H1 (cell line): ENCODE data around the gene SPRR1A. TPM values are rescaled to one million over a fixed set of nuclear protein-coding genes. Genes with fewer than 3 reads are reported as not detected.

Experiments used
- CTCF ChIA-PET: fragments of 300-600 bp; sonication (Branson Sonifier 250); formaldehyde crosslinking; loops from one replicate; lab custom pipeline; 2021; ENCODE audit not compliant: partially characterized antibody; lab: Charles Lee
- POLR2A ChIA-PET: fragments of 300-600 bp; sonication (Branson Sonifier 250); formaldehyde crosslinking; loops from one replicate; lab custom pipeline; 2021; ENCODE audit warnings: inconsistent platforms; ENCODE audit not compliant: partially characterized antibody; lab: Charles Lee
- DNase-seq, 2 experiments: peaks; one replicate each; pipeline versions ENCODE4 v3.0.0 to v3.0.0-alpha.2; 2010 to 2022; ENCODE audit warnings: low spot score in 2 of 2, low read depth in 1 of 2, mixed read lengths in 1 of 2
- FAIRE-seq: peaks from 2 replicates; lab custom pipeline; 2011; peaks lifted over from hg19 to GRCh38; lab: Jason Lieb, UNC
- H2AFZ ChIP-seq: 2 replicates; pipeline ENCODE4 v1.8.1; 2012; ENCODE audit warnings: low read length, inconsistent platforms
- H2AK5ac ChIP-seq: 2 replicates; pipeline ENCODE4 v1.6.1; 2013; ENCODE audit warnings: low read depth, low read length
- H2BK120ac ChIP-seq: replicated peaks from 2 replicates; pipeline ENCODE3; 2013; ENCODE audit warnings: low read depth, low read length, inconsistent platforms
- H2BK12ac ChIP-seq: 2 replicates; pipeline ENCODE4 v1.6.1; 2013; ENCODE audit warnings: low read depth, low read length
- H2BK15ac ChIP-seq: 2 replicates; pipeline ENCODE4 v1.6.1; 2013; ENCODE audit warnings: low read length
- H2BK20ac ChIP-seq: 2 replicates; pipeline ENCODE4 v1.6.1; 2013; ENCODE audit warnings: low read length
- H2BK5ac ChIP-seq: 2 replicates; pipeline ENCODE4 v1.6.1; 2013; ENCODE audit warnings: low read depth, low read length
- H3K14ac ChIP-seq: 2 replicates; pipeline ENCODE4 v1.6.1; 2013; ENCODE audit warnings: inconsistent platforms; ENCODE audit not compliant: insufficient read length
- H3K18ac ChIP-seq: 2 replicates; pipeline ENCODE4 v1.6.1; 2013; ENCODE audit warnings: low read length; ENCODE audit errors: extremely low read depth
- H3K23ac ChIP-seq: 2 replicates; pipeline ENCODE4 v1.6.1; 2013; ENCODE audit warnings: inconsistent platforms; ENCODE audit not compliant: insufficient read length
- H3K23me2 ChIP-seq: 2 replicates; pipeline ENCODE4 v1.6.1; 2013; ENCODE audit warnings: low read depth, low read length
- H3K27ac ChIP-seq: 2 replicates; pipeline ENCODE4 v1.6.1; 2011; ENCODE audit warnings: low read depth, low read length, inconsistent platforms
- H3K27me3 ChIP-seq, 4 experiments: replicated peaks in 1 of 4; 1 replicate in 1 of 4; 2 replicates in 3 of 4; pipeline versions ENCODE4 v1.6.1 to v1.8.1; 2011 to 2013; ENCODE audit warnings: low read length in 3 of 4, mild to moderate bottlenecking in 3 of 4, inconsistent platforms in 2 of 4, mixed read lengths in 2 of 4, moderate library complexity in 1 of 4; ENCODE audit not compliant: control insufficient read depth in 3 of 4, insufficient read depth in 3 of 4; ENCODE audit errors: extremely low read depth in 1 of 4
- H3K36me3 ChIP-seq, 4 experiments: 2 replicates each; pipeline versions ENCODE4 v1.6.1 to v1.8.1; 2011 to 2013; ENCODE audit warnings: mild to moderate bottlenecking in 4 of 4, low read length in 3 of 4, moderate library complexity in 2 of 4, control low read depth in 1 of 4, inconsistent platforms in 1 of 4; ENCODE audit not compliant: insufficient read depth in 4 of 4, control insufficient read depth in 2 of 4
- H3K4ac ChIP-seq: replicated peaks from 2 replicates; pipeline ENCODE3; 2013; ENCODE audit warnings: low read length, low read depth, mixed read lengths, inconsistent platforms; ENCODE audit not compliant: insufficient read length
- H3K4me1 ChIP-seq, 4 experiments: replicated peaks in 1 of 4; 1 replicate in 1 of 4; 2 replicates in 3 of 4; pipeline versions ENCODE4 v1.6.1 to v1.8.1; 2011 to 2013; ENCODE audit warnings: low read length in 3 of 4, inconsistent platforms in 2 of 4, mixed read lengths in 1 of 4; ENCODE audit not compliant: insufficient read depth in 4 of 4, control insufficient read depth in 3 of 4
- H3K4me2 ChIP-seq, 2 experiments: 2 replicates each; pipeline versions ENCODE4 v1.6.1 to v1.8.1; 2011 to 2013; ENCODE audit warnings: low read depth in 2 of 2, low read length in 2 of 2, control low read depth in 1 of 2, inconsistent platforms in 1 of 2, mild to moderate bottlenecking in 1 of 2; ENCODE audit not compliant: insufficient read depth in 1 of 2
- H3K4me3 ChIP-seq, 4 experiments: fragments of 200-600, 300-600 bp in 1 of 4; sonication (generic), shearing (Covaris generic), sonication (Bioruptor Twin) in 1 of 4; 2 replicates each; pipeline versions ENCODE4 v1.5.1 to v1.8.1; 2011 to 2016; ENCODE audit warnings: low read length in 4 of 4, low read depth in 3 of 4, control low read depth in 2 of 4, inconsistent platforms in 2 of 4, mild to moderate bottlenecking in 2 of 4, mixed read lengths in 1 of 4, moderate library complexity in 1 of 4; ENCODE audit not compliant: insufficient read depth in 2 of 4; ENCODE audit errors: extremely low read depth in 1 of 4
- H3K56ac ChIP-seq: replicated peaks from 2 replicates; pipeline ENCODE3; 2013; ENCODE audit warnings: low read depth, mild to moderate bottlenecking, mixed read lengths, low read length, inconsistent platforms; ENCODE audit not compliant: insufficient read length
- H3K79me1 ChIP-seq: 2 replicates; pipeline ENCODE4 v1.6.1; 2013; ENCODE audit warnings: low read depth, low read length, control low read depth
- H3K79me2 ChIP-seq, 2 experiments: 2 replicates each; pipeline versions ENCODE4 v1.6.1 to v1.8.1; 2012 to 2013; ENCODE audit warnings: low read length in 2 of 2, mild to moderate bottlenecking in 2 of 2, inconsistent platforms in 1 of 2; ENCODE audit not compliant: insufficient read depth in 2 of 2, control insufficient read depth in 1 of 2
- H3K9ac ChIP-seq, 4 experiments: replicated peaks in 1 of 4; 1 replicate in 1 of 4; 2 replicates in 3 of 4; pipeline versions ENCODE4 v1.6.1 to v1.8.1; 2011 to 2013; ENCODE audit warnings: low read depth in 3 of 4, low read length in 3 of 4, control low read depth in 2 of 4, mild to moderate bottlenecking in 2 of 4, moderate library complexity in 2 of 4, inconsistent platforms in 1 of 4; ENCODE audit errors: extremely low read depth in 1 of 4
- H3K9me3 ChIP-seq, 2 experiments: 2 replicates each; pipeline versions ENCODE4 v1.6.1 to v1.8.1; 2012 to 2013; ENCODE audit warnings: mild to moderate bottlenecking in 2 of 2, moderate library complexity in 2 of 2, control low read depth in 1 of 2, inconsistent platforms in 1 of 2, low read depth in 1 of 2, low read length in 1 of 2, mixed read lengths in 1 of 2; ENCODE audit not compliant: insufficient read depth in 2 of 2
- H4K20me1 ChIP-seq, 2 experiments: replicated peaks in 1 of 2; 2 replicates each; pipeline versions ENCODE3 to v1.8.1; 2011 to 2013; ENCODE audit warnings: inconsistent platforms in 2 of 2, low read length in 2 of 2, mild to moderate bottlenecking in 1 of 2; ENCODE audit not compliant: insufficient read depth in 2 of 2, control insufficient read depth in 1 of 2
- H4K5ac ChIP-seq: 2 replicates; pipeline ENCODE4 v1.6.1; 2013; ENCODE audit warnings: low read length, low read depth, mixed read lengths, inconsistent platforms; ENCODE audit not compliant: insufficient read length
- H4K8ac ChIP-seq: 2 replicates; pipeline ENCODE4 v1.8.0; 2013; ENCODE audit warnings: mild to moderate bottlenecking, moderate library complexity, low read length, inconsistent platforms; ENCODE audit not compliant: insufficient read depth; ENCODE audit errors: extremely low read depth
- H4K91ac ChIP-seq: replicated peaks from 2 replicates; pipeline ENCODE3; 2013; ENCODE audit warnings: low read length, mixed read lengths, inconsistent platforms; ENCODE audit not compliant: insufficient read length
- CBX5 ChIP-seq: fragments of 300-800, 300-1000 bp; sonication (generic); IDR thresholded peaks from 2 replicates; pipeline ENCODE4 v1.7.1; 2016; ENCODE audit warnings: antibody characterized with exemption, low read length, low read depth
- HDAC2 ChIP-seq, 2 experiments: fragments of 300-600 bp in 1 of 2; sonication (generic) in 1 of 2; IDR thresholded peaks; 2 replicates each; pipeline ENCODE4 v1.6.1; 2011 to 2012; ENCODE audit warnings: low read depth in 2 of 2, low read length in 2 of 2, mild to moderate bottlenecking in 2 of 2, moderate library complexity in 2 of 2, borderline replicate concordance in 1 of 2, inconsistent platforms in 1 of 2
- HDAC6 ChIP-seq: IDR thresholded peaks from one replicate; pipeline ENCODE4 v1.7.1; 2012; ENCODE audit warnings: low read depth, mild to moderate bottlenecking, inconsistent platforms, low read length, moderate library complexity
- TCF12 ChIP-seq: IDR thresholded peaks from 2 replicates; pipeline ENCODE4 v1.6.1; 2011; ENCODE audit warnings: low read depth, mild to moderate bottlenecking, low read length
- WGBS, 2 experiments: shearing (Covaris generic) in 1 of 2; methylation state at CpG; one replicate each; pipeline versions ENCODE4 v1.1.6 to v1.1.7; 2013 to 2015; ENCODE audit warnings: low lambda C conversion rate in 2 of 2, mixed read lengths in 2 of 2, inconsistent platforms in 1 of 2, low coverage in 1 of 2, missing lambda C conversion rate in 1 of 2; ENCODE audit not compliant: insufficient replicate concordance in 2 of 2, insufficient coverage in 1 of 2, insufficient read length in 1 of 2; ENCODE audit errors: extremely low coverage in 1 of 2, missing lambda C conversion rate in 1 of 2; 5-methylcytosine and 5-hydroxymethylcytosine counted together
- polyA plus RNA-seq, 7 experiments: library from polyadenylated mRNA; depleted of rRNA in 3 of 7; stranded (reverse) in 5 of 7; unstranded in 2 of 7; fragments of >200 nt in 5 of 7; fragments of 200-250 nt in 2 of 7; gene quantifications; 1 replicate in 5 of 7; 2 replicates in 1 of 7; 4 replicates in 1 of 7; pipeline versions ENCODE4 v1.2.1 to v1.2.3, GENCODE V29; 2011 to 2013; ENCODE audit warnings: missing spikeins in 2 of 7, mixed read lengths in 2 of 7
- total RNA-seq: library from RNA; stranded (reverse); fragmentation: NEBNext Ultra II Directional; extraction: Animal tissue kit (Norgen Biotek cat#: 25700); gene quantifications from 2 replicates; pipeline ENCODE4 v1.2.1, GENCODE V29; 2021

The SPRR1A gene
- total and polyA plus RNA-seq, 2 of the 8 experiments (the other 6 are each of a cell fraction or from before 2014, with no cell fraction given) = not detected

GRCh38 chr1:152986578-152986977 lies 2.7 kb downstream of the SPRR1A start:
- Histone ChIP-seq H2AK5ac (no peak overlapping the region), H2BK5ac (no peak overlapping the region), H3K9ac (no peak overlapping the region), H4K8ac (no peak overlapping the region), H3K23me2 (no peaks in the 10 kb centered on the region; the same call in 1 of the 2 replicates), H3K4me1 (no peaks in the 10 kb centered on the region), H4K91ac (no peak overlapping the region), H2BK12ac (0 out of 2 replicates have a peak overlapping the region, but pooled peaks have one; percentile 60), H3K36me3 (no peaks in the 10 kb centered on the region), H4K20me1 (peaks cover 0 to 2% of the 10 kb centered on the region in 2 experiments), H3K4me3 (no peak overlapping the region), H3K27me3 (no peaks in the 10 kb centered on the region), H2AFZ (no peak overlapping the region), H4K5ac (no peak overlapping the region), H2BK120ac (no peak overlapping the region), H3K14ac (no peak overlapping the region), H3K23ac (no peak overlapping the region), H2BK15ac (no peak overlapping the region), H3K18ac (no peak overlapping the region), H3K4ac (no peak overlapping the region), H3K79me1 (no peaks in the 10 kb centered on the region), H3K56ac (no peak overlapping the region), H3K27ac (no peak overlapping the region), H2BK20ac (no peak overlapping the region), H3K4me2 (no peak overlapping the region), H3K79me2 (no peaks in the 10 kb centered on the region), H3K9me3 (no peaks in the 10 kb centered on the region)
- no peak for FAIRE-seq
- CTCF ChIA-PET = no interaction called here
- no peak for DNase-seq
- 96% methylated on average over 2 of the region's 2 CpGs; no CpG with 5 or more reads in 1 of the 2 experiments for WGBS, 2 experiments
- POLR2A ChIA-PET = no interaction called here
- TF ChIP-seq CBX5 = no peak
- TF ChIP-seq TCF12 = no peak
- TF ChIP-seq HDAC6 = no peak
- TF ChIP-seq HDAC2 (IDR thresholded peaks at IDR 0.05; ENCODE audit: borderline replicate concordance in 1 of 2, low read depth in 2 of 2, low read length in 2 of 2) = no peak
